K562 (cell line): Measurements from ENCODE around the gene ZBTB44. TPM values are rescaled to one million over a fixed set of nuclear protein-coding genes. Genes with fewer than 3 reads are reported as not detected.

Source experiments
- EP400 ChIP-seq: fragments of 450-650 bp; IDR thresholded peaks from 2 replicates; pipeline ENCODE4 v1.6.1; 2017; ENCODE audit warnings: antibody characterized with exemption, mild to moderate bottlenecking, moderate library complexity
- FUS ChIP-seq: fragments of 200-400 bp; formaldehyde crosslinking; optimal IDR thresholded peaks from 2 replicates; pipeline ENCODE3; 2017; ENCODE audit warnings: low read depth, low read length
- ZFPM2 ChIP-seq: fragments of 250-450 bp; sonication (Bioruptor Pico); IDR thresholded peaks from 2 replicates; pipeline ENCODE4 v1.5.1; 2022; ENCODE audit warnings: mild to moderate bottlenecking
- ZKSCAN8 ChIP-seq: fragments of 200-800 bp; sonication (Bioruptor generic); IDR thresholded peaks from 2 replicates; pipeline ENCODE4 v1.6.1; 2016; ENCODE audit warnings: missing genetic modification characterization, missing compliant biosample characterization
- polyA plus RNA-seq, 8 experiments: library from polyadenylated mRNA; depleted of rRNA in 4 of 8; stranded (reverse) in 5 of 8; unstranded in 3 of 8; fragments of >200 nt; fragmentation: Nextera tagmentation in 2 of 8; fragmentation: Illumina TruSeq in 1 of 8; extraction: Ambion mirVana in 2 of 8; extraction: Trizol in 1 of 8; gene quantifications; 2 replicates each; pipeline versions ENCODE4 v1.2.1 to v1.2.3, GENCODE V29; 2011 to 2014; ENCODE audit warnings: inconsistent platforms in 1 of 8, missing spikeins in 1 of 8
- total RNA-seq, 7 experiments: library from RNA; depleted of rRNA in 6 of 7; stranded (reverse); fragments of >200 nt in 6 of 7; fragmentation: Illumina TruSeq in 2 of 7; extraction: Trizol in 2 of 7; gene quantifications; 2 replicates each; pipeline versions ENCODE4 v1.2.1 to v1.2.3, GENCODE V29; 2011 to 2021; ENCODE audit warnings: low replicate concordance in 1 of 7
- TF ChIP-seq, protein P1 (sequence below): fragments of 250-450 bp; sonication (Bioruptor Pico); IDR thresholded peaks from 2 replicates; pipeline ENCODE4 v1.5.0; 2021; ENCODE audit warnings: mild to moderate bottlenecking, borderline replicate concordance
- TF ChIP-seq, protein P2 (sequence below): fragments of 450-650 bp; IDR thresholded peaks from 2 replicates; pipeline ENCODE4 v1.6.1; 2016; ENCODE audit warnings: low read depth, mild to moderate bottlenecking, moderate library complexity
- TF ChIP-seq, protein P3 (sequence below): IDR thresholded peaks from 2 replicates; pipeline ENCODE4 v1.6.1; 2014; ENCODE audit warnings: antibody characterized with exemption
- TF ChIP-seq, protein P4 (sequence below): fragments of 450-650 bp; IDR thresholded peaks from 2 replicates; pipeline ENCODE4 v1.6.1; 2016; ENCODE audit warnings: low read depth

The ZBTB44 gene
- total and polyA plus RNA-seq, 9 of the 15 experiments (the other 6 are each of a cell fraction or from before 2014, with no cell fraction given) = 4.7 to 27.1 (median 17.3) TPM

DNA sequence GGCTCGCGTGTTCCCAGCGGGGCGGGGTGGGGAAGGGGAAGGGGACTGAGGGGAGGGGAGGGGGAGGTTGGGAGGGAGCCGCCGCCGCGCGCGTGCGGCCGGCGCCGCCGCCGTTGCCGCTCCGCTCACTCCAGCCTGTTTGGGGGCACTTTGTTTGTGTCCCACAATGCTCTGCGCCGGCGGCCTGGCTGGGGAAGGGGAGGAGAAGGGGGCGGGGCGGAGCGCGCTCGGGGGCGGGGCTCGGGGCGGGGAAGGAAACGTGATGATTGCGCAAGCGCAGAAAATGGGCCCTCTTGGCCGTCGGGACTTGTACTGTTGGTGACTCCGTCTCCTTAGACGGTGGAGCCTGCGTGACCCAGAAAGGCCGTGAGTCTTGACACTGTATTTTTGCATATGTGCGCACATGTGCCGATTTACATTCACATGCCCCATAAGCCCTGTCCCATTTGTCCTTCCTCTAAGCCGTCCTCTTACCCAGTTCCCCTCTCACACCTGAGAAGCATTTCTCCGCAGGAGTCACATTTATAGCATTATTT is at the start of gene ZBTB44 (continued):
- TF ChIP-seq, protein P1, sequence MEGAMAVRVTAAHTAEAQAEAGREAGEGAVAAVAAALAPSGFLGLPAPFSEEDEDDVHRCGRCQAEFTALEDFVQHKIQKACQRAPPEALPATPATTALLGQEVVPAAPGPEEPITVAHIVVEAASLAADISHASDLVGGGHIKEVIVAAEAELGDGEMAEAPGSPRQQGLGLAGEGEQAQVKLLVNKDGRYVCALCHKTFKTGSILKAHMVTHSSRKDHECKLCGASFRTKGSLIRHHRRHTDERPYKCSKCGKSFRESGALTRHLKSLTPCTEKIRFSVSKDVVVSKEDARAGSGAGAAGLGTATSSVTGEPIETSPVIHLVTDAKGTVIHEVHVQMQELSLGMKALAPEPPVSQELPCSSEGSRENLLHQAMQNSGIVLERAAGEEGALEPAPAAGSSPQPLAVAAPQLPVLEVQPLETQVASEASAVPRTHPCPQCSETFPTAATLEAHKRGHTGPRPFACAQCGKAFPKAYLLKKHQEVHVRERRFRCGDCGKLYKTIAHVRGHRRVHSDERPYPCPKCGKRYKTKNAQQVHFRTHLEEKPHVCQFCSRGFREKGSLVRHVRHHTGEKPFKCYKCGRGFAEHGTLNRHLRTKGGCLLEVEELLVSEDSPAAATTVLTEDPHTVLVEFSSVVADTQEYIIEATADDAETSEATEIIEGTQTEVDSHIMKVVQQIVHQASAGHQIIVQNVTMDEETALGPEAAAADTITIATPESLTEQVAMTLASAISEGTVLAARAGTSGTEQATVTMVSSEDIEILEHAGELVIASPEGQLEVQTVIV (CRISPR knock-in tag) = no peak
- TF ChIP-seq, protein P2, sequence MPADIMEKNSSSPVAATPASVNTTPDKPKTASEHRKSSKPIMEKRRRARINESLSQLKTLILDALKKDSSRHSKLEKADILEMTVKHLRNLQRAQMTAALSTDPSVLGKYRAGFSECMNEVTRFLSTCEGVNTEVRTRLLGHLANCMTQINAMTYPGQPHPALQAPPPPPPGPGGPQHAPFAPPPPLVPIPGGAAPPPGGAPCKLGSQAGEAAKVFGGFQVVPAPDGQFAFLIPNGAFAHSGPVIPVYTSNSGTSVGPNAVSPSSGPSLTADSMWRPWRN = no peak
- TF ChIP-seq FUS (no peak), ZFPM2 (CRISPR knock-in tag) (no peak), EP400 (no peak), ZKSCAN8 (no peak)
- TF ChIP-seq, protein P3, sequence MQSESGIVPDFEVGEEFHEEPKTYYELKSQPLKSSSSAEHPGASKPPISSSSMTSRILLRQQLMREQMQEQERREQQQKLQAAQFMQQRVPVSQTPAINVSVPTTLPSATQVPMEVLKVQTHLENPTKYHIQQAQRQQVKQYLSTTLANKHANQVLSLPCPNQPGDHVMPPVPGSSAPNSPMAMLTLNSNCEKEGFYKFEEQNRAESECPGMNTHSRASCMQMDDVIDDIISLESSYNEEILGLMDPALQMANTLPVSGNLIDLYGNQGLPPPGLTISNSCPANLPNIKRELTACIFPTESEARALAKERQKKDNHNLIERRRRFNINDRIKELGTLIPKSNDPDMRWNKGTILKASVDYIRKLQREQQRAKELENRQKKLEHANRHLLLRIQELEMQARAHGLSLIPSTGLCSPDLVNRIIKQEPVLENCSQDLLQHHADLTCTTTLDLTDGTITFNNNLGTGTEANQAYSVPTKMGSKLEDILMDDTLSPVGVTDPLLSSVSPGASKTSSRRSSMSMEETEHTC = no peak
- TF ChIP-seq, protein P4, sequence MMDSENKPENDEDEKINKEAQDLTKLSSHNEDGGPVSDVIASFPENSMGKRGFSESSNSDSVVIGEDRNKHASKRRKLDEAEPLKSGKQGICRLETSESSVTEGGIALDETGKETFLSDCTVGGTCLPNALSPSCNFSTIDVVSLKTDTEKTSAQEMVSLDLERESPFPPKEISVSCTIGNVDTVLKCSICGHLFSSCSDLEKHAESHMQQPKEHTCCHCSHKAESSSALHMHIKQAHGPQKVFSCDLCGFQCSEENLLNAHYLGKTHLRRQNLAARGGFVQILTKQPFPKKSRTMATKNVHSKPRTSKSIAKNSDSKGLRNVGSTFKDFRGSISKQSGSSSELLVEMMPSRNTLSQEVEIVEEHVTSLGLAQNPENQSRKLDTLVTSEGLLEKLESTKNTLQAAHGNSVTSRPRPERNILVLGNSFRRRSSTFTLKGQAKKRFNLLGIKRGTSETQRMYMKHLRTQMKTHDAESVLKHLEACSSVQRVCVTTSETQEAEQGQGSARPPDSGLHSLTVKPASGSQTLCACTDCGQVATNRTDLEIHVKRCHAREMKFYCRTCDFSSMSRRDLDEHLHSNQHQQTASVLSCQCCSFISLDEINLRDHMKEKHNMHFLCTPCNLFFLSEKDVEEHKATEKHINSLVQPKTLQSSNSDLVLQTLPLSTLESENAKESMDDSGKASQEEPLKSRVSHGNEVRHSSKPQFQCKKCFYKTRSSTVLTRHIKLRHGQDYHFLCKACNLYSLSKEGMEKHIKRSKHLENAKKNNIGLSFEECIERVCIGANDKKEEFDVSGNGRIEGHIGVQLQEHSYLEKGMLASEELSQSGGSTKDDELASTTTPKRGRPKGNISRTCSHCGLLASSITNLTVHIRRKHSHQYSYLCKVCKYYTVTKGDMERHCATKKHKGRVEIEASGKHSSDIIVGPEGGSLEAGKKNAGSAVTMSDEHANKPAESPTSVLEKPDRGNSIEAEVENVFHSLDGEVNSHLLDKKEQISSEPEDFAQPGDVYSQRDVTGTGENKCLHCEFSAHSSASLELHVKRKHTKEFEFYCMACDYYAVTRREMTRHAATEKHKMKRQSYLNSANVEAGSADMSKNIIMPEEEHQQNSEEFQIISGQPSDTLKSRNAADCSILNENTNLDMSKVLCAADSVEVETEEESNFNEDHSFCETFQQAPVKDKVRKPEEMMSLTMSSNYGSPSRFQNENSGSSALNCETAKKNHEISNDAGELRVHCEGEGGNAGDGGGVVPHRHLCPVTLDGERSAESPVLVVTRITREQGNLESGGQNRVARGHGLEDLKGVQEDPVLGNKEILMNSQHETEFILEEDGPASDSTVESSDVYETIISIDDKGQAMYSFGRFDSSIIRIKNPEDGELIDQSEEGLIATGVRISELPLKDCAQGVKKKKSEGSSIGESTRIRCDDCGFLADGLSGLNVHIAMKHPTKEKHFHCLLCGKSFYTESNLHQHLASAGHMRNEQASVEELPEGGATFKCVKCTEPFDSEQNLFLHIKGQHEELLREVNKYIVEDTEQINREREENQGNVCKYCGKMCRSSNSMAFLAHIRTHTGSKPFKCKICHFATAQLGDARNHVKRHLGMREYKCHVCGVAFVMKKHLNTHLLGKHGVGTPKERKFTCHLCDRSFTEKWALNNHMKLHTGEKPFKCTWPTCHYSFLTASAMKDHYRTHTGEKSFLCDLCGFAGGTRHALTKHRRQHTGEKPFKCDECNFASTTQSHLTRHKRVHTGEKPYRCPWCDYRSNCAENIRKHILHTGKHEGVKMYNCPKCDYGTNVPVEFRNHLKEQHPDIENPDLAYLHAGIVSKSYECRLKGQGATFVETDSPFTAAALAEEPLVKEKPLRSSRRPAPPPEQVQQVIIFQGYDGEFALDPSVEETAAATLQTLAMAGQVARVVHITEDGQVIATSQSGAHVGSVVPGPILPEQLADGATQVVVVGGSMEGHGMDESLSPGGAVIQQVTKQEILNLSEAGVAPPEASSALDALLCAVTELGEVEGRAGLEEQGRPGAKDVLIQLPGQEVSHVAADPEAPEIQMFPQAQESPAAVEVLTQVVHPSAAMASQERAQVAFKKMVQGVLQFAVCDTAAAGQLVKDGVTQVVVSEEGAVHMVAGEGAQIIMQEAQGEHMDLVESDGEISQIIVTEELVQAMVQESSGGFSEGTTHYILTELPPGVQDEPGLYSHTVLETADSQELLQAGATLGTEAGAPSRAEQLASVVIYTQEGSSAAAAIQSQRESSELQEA = no peak
